ENCODE measurements around the gene KLHDC9.

DNA sequence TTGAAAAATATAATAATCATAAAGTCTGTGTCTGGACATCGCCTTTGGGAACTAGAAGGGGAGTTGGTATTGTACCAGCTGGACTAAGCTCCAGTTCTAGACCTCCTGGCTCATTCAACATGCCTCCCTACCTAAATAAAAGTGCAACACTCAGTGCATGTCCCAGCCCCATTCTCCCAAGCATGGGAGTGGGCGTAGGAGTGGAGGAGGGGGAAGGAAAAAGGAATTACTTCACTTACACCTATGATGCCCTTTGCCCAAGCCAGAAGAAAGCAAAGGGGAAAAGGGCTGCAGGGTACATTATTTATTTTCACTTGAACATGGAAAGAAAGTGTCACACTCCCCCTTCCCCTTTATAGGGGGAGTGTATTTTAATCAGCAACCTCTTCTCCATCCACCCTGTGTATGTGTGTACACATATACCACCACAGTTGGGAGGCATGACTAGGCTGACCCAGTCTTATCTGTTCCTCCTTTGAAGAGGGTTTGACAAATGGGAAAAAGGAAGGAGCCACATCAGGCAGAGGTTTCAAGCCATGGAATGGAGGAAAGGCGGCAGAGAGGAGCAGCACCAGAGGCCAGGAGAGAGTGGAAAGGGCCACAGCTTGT lies 23.0 kb downstream of the KLHDC9 start:
- TF ChIP-seq CTCF (IDR thresholded peaks at IDR 0.05) (no peak), EP300 (IDR thresholded peaks at IDR 0.05) (no peak)

Measured in ovary (tissue), 3 donors.